Measurements from ENCODE around the gene ABCG1.

DNA sequence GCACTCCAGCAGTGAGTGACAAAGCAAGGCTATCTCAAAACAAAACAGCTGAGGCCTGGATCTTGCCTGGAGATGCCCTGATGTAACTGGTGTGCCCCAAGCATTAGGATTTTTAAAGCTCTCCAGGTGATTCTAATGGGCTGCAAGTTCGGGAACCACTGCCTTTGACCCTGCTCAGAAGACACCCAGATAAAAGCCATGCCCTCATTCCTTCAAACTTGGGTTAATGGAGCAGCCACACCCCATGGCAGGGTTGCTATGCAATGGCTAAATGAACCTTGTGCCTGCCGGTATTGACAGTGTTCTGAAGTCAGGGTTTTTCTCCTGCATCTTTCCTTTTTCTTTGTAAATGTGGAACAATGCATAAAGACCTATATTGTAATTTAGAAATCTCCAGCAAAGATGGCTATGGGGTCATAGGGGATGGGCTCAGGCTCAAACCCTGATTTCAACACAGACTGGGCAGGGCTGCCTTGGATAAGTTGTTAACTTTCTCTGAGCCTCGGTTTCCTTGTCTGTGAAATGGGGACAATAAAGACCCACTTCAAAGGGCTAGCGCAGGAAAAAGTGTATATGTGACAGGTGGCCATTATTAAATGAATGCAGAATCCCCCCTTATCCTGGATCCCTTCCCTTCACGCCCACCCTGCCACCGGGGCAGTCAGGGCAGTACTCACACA lies 95.8 kb downstream of the ABCG1 start:
- TF ChIP-seq, protein P1, sequence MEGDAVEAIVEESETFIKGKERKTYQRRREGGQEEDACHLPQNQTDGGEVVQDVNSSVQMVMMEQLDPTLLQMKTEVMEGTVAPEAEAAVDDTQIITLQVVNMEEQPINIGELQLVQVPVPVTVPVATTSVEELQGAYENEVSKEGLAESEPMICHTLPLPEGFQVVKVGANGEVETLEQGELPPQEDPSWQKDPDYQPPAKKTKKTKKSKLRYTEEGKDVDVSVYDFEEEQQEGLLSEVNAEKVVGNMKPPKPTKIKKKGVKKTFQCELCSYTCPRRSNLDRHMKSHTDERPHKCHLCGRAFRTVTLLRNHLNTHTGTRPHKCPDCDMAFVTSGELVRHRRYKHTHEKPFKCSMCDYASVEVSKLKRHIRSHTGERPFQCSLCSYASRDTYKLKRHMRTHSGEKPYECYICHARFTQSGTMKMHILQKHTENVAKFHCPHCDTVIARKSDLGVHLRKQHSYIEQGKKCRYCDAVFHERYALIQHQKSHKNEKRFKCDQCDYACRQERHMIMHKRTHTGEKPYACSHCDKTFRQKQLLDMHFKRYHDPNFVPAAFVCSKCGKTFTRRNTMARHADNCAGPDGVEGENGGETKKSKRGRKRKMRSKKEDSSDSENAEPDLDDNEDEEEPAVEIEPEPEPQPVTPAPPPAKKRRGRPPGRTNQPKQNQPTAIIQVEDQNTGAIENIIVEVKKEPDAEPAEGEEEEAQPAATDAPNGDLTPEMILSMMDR (IDR thresholded peaks at IDR 0.05) = no peak
- no peak for TF ChIP-seq POLR2A (IDR thresholded peaks at IDR 0.05)

Measured in heart left ventricle (tissue), 13 donors.